ENCODE results near the gene RFX3.

- TF ChIP-seq CTCF (IDR thresholded peaks at IDR 0.05) (no peak), POLR2A (IDR thresholded peaks at IDR 0.05) (no peak)
Observed at GRCh38 chr9:3224931-3225330, 300.9 kb downstream of the RFX3 start.

Data from lower leg skin (tissue), 3 donors.